Peyer's patch (tissue), 4 donors: Measurements from ENCODE around the gene CDH4. TPM values are rescaled to one million over a fixed set of nuclear protein-coding genes. Genes with fewer than 3 reads are reported as not detected.

Source experiments
- DNase-seq, 3 donors: peaks; one replicate each; pipeline ENCODE4 v3.0.0-alpha.2; 2017 to 2019
- H3K27ac ChIP-seq, 4 donors: fragments of 200-600 bp; sonication (generic); one replicate each; pipeline ENCODE4 v1.5.1; 2016 to 2019
- H3K27me3 ChIP-seq, 2 donors: fragments of 200-600 bp; sonication (generic); one replicate each; pipeline ENCODE4 v1.5.1; 2019
- H3K36me3 ChIP-seq, 3 donors: fragments of 200-600 bp; sonication (generic); one replicate each; pipeline ENCODE4 v1.5.1; 2016 to 2019
- H3K4me1 ChIP-seq, 4 donors: fragments of 200-600 bp; sonication (generic); one replicate each; pipeline ENCODE4 v1.5.1; 2016 to 2019
- H3K4me3 ChIP-seq, 4 donors: fragments of 200-600 bp; sonication (generic); 1 replicate in 3 of 4; 2 replicates in 1 of 4; pipeline ENCODE4 v1.5.1; 2016 to 2019; ENCODE audit warnings: mild to moderate bottlenecking in 1 of 4
- H3K9me3 ChIP-seq, 4 donors: fragments of 200-600 bp; sonication (generic); one replicate each; pipeline ENCODE4 v1.5.1; 2016 to 2019; ENCODE audit warnings: mild to moderate bottlenecking in 1 of 4
- CTCF ChIP-seq, 6 experiments: fragments of 450-650 bp in 4 of 6; fragments of 200-600 bp in 2 of 6; sonication (generic) in 1 of 6; IDR thresholded peaks; one replicate each; pipeline ENCODE4 v1.5.1; 2017 to 2019; ENCODE audit warnings: antibody characterized with exemption in 6 of 6, mild to moderate bottlenecking in 3 of 6, moderate library complexity in 1 of 6
- POLR2A ChIP-seq, 2 donors: fragments of 450-650 bp; IDR thresholded peaks; one replicate each; pipeline ENCODE4 v1.5.1; 2017; ENCODE audit warnings: antibody characterized with exemption in 2 of 2, mild to moderate bottlenecking in 2 of 2, moderate library complexity in 2 of 2
- total RNA-seq, 4 donors: library from RNA; depleted of rRNA; stranded (reverse); fragments of >200 nt; gene quantifications; one replicate each; pipeline ENCODE4 v1.1.0, GENCODE V29; 2016

CDH4 gene
- total RNA-seq, 4 donors from 2014 or later = 0.27 TPM; not detected in 3

- no peak for DNase-seq
- Histone ChIP-seq H3K27me3 (no peaks in the 10 kb centered on the region), H3K27ac (no peak overlapping the region), H3K4me3 (no peak overlapping the region), H3K4me1 (no peaks in the 10 kb centered on the region), H3K9me3 (no peaks in the 10 kb centered on the region), H3K36me3 (no peaks in the 10 kb centered on the region)
- no peak for TF ChIP-seq CTCF (IDR thresholded peaks at IDR 0.05)
Measured at GRCh38 chr20:61274326-61274725, 22.3 kb downstream of the CDH4 start.

- no peak overlapping the region for H3K4me3 ChIP-seq
- H3K36me3 ChIP-seq = no peaks in the 10 kb centered on the region
- H3K27ac ChIP-seq = no peak overlapping the region
- no peaks in the 10 kb centered on the region for H3K4me1 ChIP-seq
- no peaks in the 10 kb centered on the region for H3K27me3 ChIP-seq
- H3K9me3 ChIP-seq = no peaks in the 10 kb centered on the region
- TF ChIP-seq CTCF (IDR thresholded peaks at IDR 0.05) (no peak), POLR2A (IDR thresholded peaks at IDR 0.05) (no peak)
- no peak for DNase-seq
Measured at GRCh38 chr20:61278296-61278695, 26.2 kb downstream of the CDH4 start.

- Histone ChIP-seq H3K9me3 (no peaks in the 10 kb centered on the region), H3K4me1 (no peaks in the 10 kb centered on the region), H3K36me3 (no peaks in the 10 kb centered on the region), H3K27ac (no peak overlapping the region), H3K27me3 (no peaks in the 10 kb centered on the region), H3K4me3 (no peak overlapping the region)
- DNase-seq = no peak
- TF ChIP-seq CTCF (IDR thresholded peaks at IDR 0.05) (no peak), POLR2A (IDR thresholded peaks at IDR 0.05) (no peak)
Measured at GRCh38 chr20:61279621-61280150, 27.6 kb downstream of the CDH4 start.

GRCh38 chr20:61280217-61280980 lies 28.3 kb downstream of the CDH4 start:
- Histone ChIP-seq H3K4me3 (no peak overlapping the region), H3K27me3 (no peaks in the 10 kb centered on the region), H3K4me1 (no peaks in the 10 kb centered on the region), H3K36me3 (no peaks in the 10 kb centered on the region), H3K9me3 (no peaks in the 10 kb centered on the region), H3K27ac (no peak overlapping the region)
- TF ChIP-seq POLR2A (IDR thresholded peaks at IDR 0.05) (no peak), CTCF (IDR thresholded peaks at IDR 0.05) (no peak)
- no peak for DNase-seq

GRCh38 chr20:61281286-61281795 lies 29.3 kb downstream of the CDH4 start:
- no peaks in the 10 kb centered on the region for H3K4me1 ChIP-seq
- H3K36me3 ChIP-seq = no peaks in the 10 kb centered on the region
- no peaks in the 10 kb centered on the region for H3K9me3 ChIP-seq
- no peak overlapping the region for H3K4me3 ChIP-seq
- TF ChIP-seq POLR2A (IDR thresholded peaks at IDR 0.05) (no peak), CTCF (IDR thresholded peaks at IDR 0.05) (no peak)
- DNase-seq = no peak
- H3K27me3 ChIP-seq = no peaks in the 10 kb centered on the region
- no peak overlapping the region for H3K27ac ChIP-seq
